HEK293 (cell line): ENCODE data around the gene CLCN2.

Source experiments
- GLI2 ChIP-seq: fragments of 450-650 bp; formaldehyde crosslinking; IDR thresholded peaks from 2 replicates; pipeline ENCODE4; 2017; ENCODE audit warnings: missing biosample characterization, missing genetic modification characterization, low read depth, borderline replicate concordance
- HIC1 ChIP-seq: fragments of 450-650 bp; formaldehyde crosslinking; IDR thresholded peaks from 2 replicates; pipeline ENCODE4 v1.5.1; 2016; ENCODE audit warnings: missing biosample characterization, missing genetic modification characterization
- KLF1 ChIP-seq: fragments of 450-650 bp; formaldehyde crosslinking; IDR thresholded peaks from 2 replicates; pipeline ENCODE4 v1.5.1; 2016; ENCODE audit warnings: missing biosample characterization, missing genetic modification characterization
- KLF7 ChIP-seq: fragments of 450-650 bp; formaldehyde crosslinking; IDR thresholded peaks from 2 replicates; pipeline ENCODE4 v1.5.1; 2016; ENCODE audit warnings: missing biosample characterization, missing genetic modification characterization, borderline replicate concordance
- PATZ1 ChIP-seq: fragments of 450-650 bp; formaldehyde crosslinking; IDR thresholded peaks from 2 replicates; pipeline ENCODE4 v1.5.1; 2016; ENCODE audit warnings: missing biosample characterization, missing genetic modification characterization
- SALL2 ChIP-seq: fragments of 450-650 bp; formaldehyde crosslinking; IDR thresholded peaks from 2 replicates; pipeline ENCODE4 v1.5.0; 2017; ENCODE audit warnings: missing biosample characterization, mild to moderate bottlenecking, missing genetic modification characterization, borderline replicate concordance
- SETDB1 ChIP-seq: IDR thresholded peaks from one replicate; pipeline ENCODE4 v1.6.1; 2017; ENCODE audit warnings: mild to moderate bottlenecking, low read length, moderate library complexity, mixed read lengths; ENCODE audit not compliant: insufficient read length
- TCF7L2 ChIP-seq: IDR thresholded peaks from 2 replicates; pipeline ENCODE4 v1.6.1; 2011; ENCODE audit warnings: low read depth, mild to moderate bottlenecking, inconsistent platforms, low read length, moderate library complexity, borderline replicate concordance
- ZBTB44 ChIP-seq: fragments of 450-650 bp; IDR thresholded peaks from 2 replicates; pipeline ENCODE4 v1.5.1; 2018; ENCODE audit warnings: missing biosample characterization, mild to moderate bottlenecking, missing genetic modification characterization
- ZEB2 ChIP-seq: fragments of 450-650 bp; formaldehyde crosslinking; IDR thresholded peaks from 2 replicates; pipeline ENCODE4 v1.5.1; 2016; ENCODE audit warnings: missing biosample characterization, missing genetic modification characterization
- ZNF133 ChIP-seq: fragments of 450-650 bp; formaldehyde crosslinking; IDR thresholded peaks from 2 replicates; pipeline ENCODE4 v1.5.1; 2016; ENCODE audit warnings: missing biosample characterization, missing genetic modification characterization
- ZNF155 ChIP-seq: fragments of 450-650 bp; formaldehyde crosslinking; IDR thresholded peaks from 2 replicates; pipeline ENCODE4 v1.5.1; 2016; ENCODE audit warnings: missing biosample characterization, missing genetic modification characterization
- ZNF16 ChIP-seq: fragments of 450-650 bp; formaldehyde crosslinking; IDR thresholded peaks from 2 replicates; pipeline ENCODE4 v1.5.1; 2016; ENCODE audit warnings: low read depth, missing biosample characterization, missing genetic modification characterization
- ZNF184 ChIP-seq: fragments of 450-650 bp; IDR thresholded peaks from 2 replicates; pipeline ENCODE4 v1.5.1; 2018; ENCODE audit warnings: missing biosample characterization, mild to moderate bottlenecking, missing genetic modification characterization
- ZNF223 ChIP-seq: fragments of 450-650 bp; formaldehyde crosslinking; IDR thresholded peaks from 2 replicates; pipeline ENCODE4 v1.5.1; 2016; ENCODE audit warnings: missing biosample characterization, missing genetic modification characterization
- ZNF274 ChIP-seq, 2 experiments: fragments of 200-500 bp in 1 of 2; fragments of 450-650 bp in 1 of 2; sonication (Bioruptor generic) in 1 of 2; formaldehyde crosslinking in 1 of 2; IDR thresholded peaks; 2 replicates each; pipeline versions ENCODE4 v1.5.1 to v1.6.1; 2014 to 2016; ENCODE audit warnings: borderline replicate concordance in 1 of 2, inconsistent platforms in 1 of 2, low read length in 1 of 2, missing biosample characterization in 1 of 2, missing genetic modification characterization in 1 of 2
- ZNF473 ChIP-seq: fragments of 450-650 bp; formaldehyde crosslinking; IDR thresholded peaks from 2 replicates; pipeline ENCODE4 v1.5.1; 2017; ENCODE audit warnings: missing biosample characterization, missing genetic modification characterization
- ZNF48 ChIP-seq: fragments of 450-650 bp; formaldehyde crosslinking; IDR thresholded peaks from 2 replicates; pipeline ENCODE4 v1.5.1; 2016; ENCODE audit warnings: missing biosample characterization, missing genetic modification characterization
- ZNF521 ChIP-seq: fragments of 450-650 bp; formaldehyde crosslinking; IDR thresholded peaks from 2 replicates; pipeline ENCODE4 v1.5.1; 2017; ENCODE audit warnings: missing biosample characterization, mild to moderate bottlenecking, missing genetic modification characterization
- ZNF548 ChIP-seq: fragments of 450-650 bp; formaldehyde crosslinking; IDR thresholded peaks from 2 replicates; pipeline ENCODE4 v1.5.1; 2016; ENCODE audit warnings: missing biosample characterization, missing genetic modification characterization
- ZNF549 ChIP-seq: fragments of 450-650 bp; IDR thresholded peaks from 2 replicates; pipeline ENCODE4 v1.5.1; 2018; ENCODE audit warnings: missing biosample characterization, missing genetic modification characterization, mild to moderate bottlenecking, inconsistent platforms, moderate library complexity
- ZNF623 ChIP-seq: fragments of 450-650 bp; formaldehyde crosslinking; IDR thresholded peaks from 2 replicates; pipeline ENCODE4 v1.5.1; 2016; ENCODE audit warnings: missing biosample characterization, missing genetic modification characterization
- ZNF629 ChIP-seq: fragments of 450-650 bp; formaldehyde crosslinking; IDR thresholded peaks from 2 replicates; pipeline ENCODE4 v1.5.1; 2017; ENCODE audit warnings: missing biosample characterization, missing genetic modification characterization
- ZNF664 ChIP-seq: fragments of 450-650 bp; formaldehyde crosslinking; IDR thresholded peaks from 2 replicates; pipeline ENCODE4 v1.5.1; 2016; ENCODE audit warnings: missing biosample characterization, missing genetic modification characterization
- ZSCAN30 ChIP-seq: fragments of 450-650 bp; IDR thresholded peaks from 2 replicates; pipeline ENCODE4 v1.5.1; 2018; ENCODE audit warnings: missing biosample characterization, mild to moderate bottlenecking, missing genetic modification characterization, moderate library complexity

The CLCN2 gene

GRCh38 chr3:184314700-184315542 is 46.5 kb downstream of the CLCN2 start (continued):
- TF ChIP-seq ZNF274 (IDR thresholded peaks at IDR 0.05; ENCODE audit: low read length) (no peak), ZNF274 (tag by site-specific recombination; IDR thresholded peaks at IDR 0.05; ENCODE audit: borderline replicate concordance) (no peak), ZNF48 (tag by site-specific recombination) (no peak), ZNF155 (tag by site-specific recombination) (no peak), TCF7L2 (no peak), ZNF521 (no peak), ZBTB44 (no peak), PATZ1 (tag by site-specific recombination) (no peak), ZSCAN30 (no peak), ZEB2 (tag by site-specific recombination) (no peak), SALL2 (tag by site-specific recombination) (no peak), ZNF16 (tag by site-specific recombination) (no peak), KLF7 (tag by site-specific recombination) (0 out of 2 replicates have a peak, but pooled peaks have one; percentile 32), ZNF629 (tag by site-specific recombination) (no peak), HIC1 (tag by site-specific recombination) (peak; percentile 76), ZNF548 (tag by site-specific recombination) (no peak), ZNF223 (tag by site-specific recombination) (no peak), ZNF184 (no peak), KLF1 (tag by site-specific recombination) (peak; percentile 59), ZNF473 (tag by site-specific recombination) (no peak), ZNF549 (tag by site-specific recombination) (no peak), SETDB1 (no peak), ZNF664 (tag by site-specific recombination) (no peak), GLI2 (tag by site-specific recombination) (no peak), ZNF133 (tag by site-specific recombination) (no peak), ZNF623 (tag by site-specific recombination) (no peak)
- TF ChIP-seq, all 188 proteins: peak for 15
